ENCODE results near the gene SESN3.

- TF ChIP-seq CTCF (conservative IDR thresholded peaks at IDR 0.05 in 1 of 2, IDR thresholded peaks at IDR 0.05 in 1 of 2; ENCODE audit: extremely low read depth in 1 of 2, insufficient read depth in 1 of 2, low read depth in 1 of 2, low read length in 2 of 2) (no peak), EZH2 (IDR thresholded peaks at IDR 0.05; ENCODE audit: borderline replicate concordance, low read length) (no peak)
Observed at GRCh38 chr11:95143106-95143681, 87.8 kb downstream of the SESN3 start.

Measured in mammary epithelial cell (primary cell).